Activated naive CD8-positive, alpha-beta T cell treated with anti-CD3 and anti-CD28 coated beads, Interleukin-2, amount 10 ng/mL, durations not matched to agents 7 days and 5 days (primary cell): ENCODE measurements around the gene INPP5J. TPM values are rescaled to one million over a fixed set of nuclear protein-coding genes. Genes with fewer than 3 reads are reported as not detected.
"Not testable (repeated sequence)": the region's sequence is repeated elsewhere in the genome, so short reads cannot be mapped to it uniquely, and the experiment has no call there.

ENCODE experiments used
- ATAC-seq: fragments of 150-1000 bp; cut with Tn5 transposase; one replicate; pipeline ENCODE4 v1.10.0; 2021; ENCODE audit warnings: low read depth, moderate library complexity
- POLR2A ChIA-PET: fragments of 350-600 bp; sonication (Branson Sonifier 250); formaldehyde crosslinking; loops from one replicate; lab custom pipeline; 2021; ENCODE audit warnings: antibody characterized with exemption; lab: Charles Lee
- DNase-seq: peaks from one replicate; pipeline ENCODE4 v3.0.0; 2021
- H3K27ac Mint-ChIP-seq: one replicate; pipeline ENCODE4 v1.8.0; 2022; ENCODE audit warnings: mild to moderate bottlenecking, mixed read lengths
- H3K27me3 Mint-ChIP-seq: one replicate; pipeline ENCODE4 v1.8.0; 2022; ENCODE audit warnings: mild to moderate bottlenecking, moderate library complexity, mixed read lengths
- H3K36me3 Mint-ChIP-seq: one replicate; pipeline ENCODE4 v1.8.0; 2021; ENCODE audit warnings: mild to moderate bottlenecking, mixed read lengths
- H3K4me1 Mint-ChIP-seq: one replicate; pipeline ENCODE4 v1.8.0; 2021; ENCODE audit warnings: mixed read lengths
- H3K4me3 Mint-ChIP-seq: one replicate; pipeline ENCODE4 v1.8.0; 2022; ENCODE audit warnings: mild to moderate bottlenecking, moderate library complexity, mixed read lengths
- H3K9me3 Mint-ChIP-seq: one replicate; pipeline ENCODE4 v1.8.0; 2021; ENCODE audit warnings: mixed read lengths
- total RNA-seq, 2 experiments: library from RNA; stranded (reverse); gene quantifications; one replicate each; pipeline ENCODE4 v1.2.3, GENCODE V29; 2021

INPP5J gene
- total RNA-seq, 2 experiments from 2014 or later, result 0.31 to 0.39 TPM

GRCh38 chr22:31090217-31091085 lies 32.3 kb upstream of the INPP5J start:
- no peaks in the 10 kb centered on the region for H3K4me1 Mint-ChIP-seq
- no peaks in the 10 kb centered on the region for H3K9me3 Mint-ChIP-seq
- ATAC-seq (no peak), DNase-seq (no peak)
- no peak overlapping the region for H3K27ac Mint-ChIP-seq
- H3K36me3 Mint-ChIP-seq, result no peaks in the 10 kb centered on the region
- no peaks in the 10 kb centered on the region for H3K27me3 Mint-ChIP-seq
- POLR2A ChIA-PET, result interaction anchor here (0.6 kb wide), 1 partner anchor 334 kb away, joined by 3 read pairs; no protein-coding TSS in a partner anchor
- H3K4me3 Mint-ChIP-seq, result no peak overlapping the region

GRCh38 chr22:31091106-31091975 lies 31.4 kb upstream of the INPP5J start:
- no peaks in the 10 kb centered on the region for H3K9me3 Mint-ChIP-seq
- DNase-seq (no peak), ATAC-seq (no peak)
- H3K27ac Mint-ChIP-seq, result no peak overlapping the region
- POLR2A ChIA-PET, result no interaction called here
- H3K4me3 Mint-ChIP-seq, result no peak overlapping the region
- H3K4me1 Mint-ChIP-seq, result no peaks in the 10 kb centered on the region
- H3K36me3 Mint-ChIP-seq, result peaks cover 6% of the 10 kb centered on the region
- H3K27me3 Mint-ChIP-seq, result no peaks in the 10 kb centered on the region

GRCh38 chr22:31092161-31092560 lies 30.6 kb upstream of the INPP5J start:
- Mint-ChIP-seq H3K36me3 (peaks cover 6% of the 10 kb centered on the region), H3K4me3 (no peak overlapping the region), H3K9me3 (no peaks in the 10 kb centered on the region), H3K27ac (no peak overlapping the region), H3K27me3 (no peaks in the 10 kb centered on the region), H3K4me1 (no peaks in the 10 kb centered on the region)
- POLR2A ChIA-PET, result no interaction called here
- no peak for DNase-seq
- no peak for ATAC-seq

DNA sequence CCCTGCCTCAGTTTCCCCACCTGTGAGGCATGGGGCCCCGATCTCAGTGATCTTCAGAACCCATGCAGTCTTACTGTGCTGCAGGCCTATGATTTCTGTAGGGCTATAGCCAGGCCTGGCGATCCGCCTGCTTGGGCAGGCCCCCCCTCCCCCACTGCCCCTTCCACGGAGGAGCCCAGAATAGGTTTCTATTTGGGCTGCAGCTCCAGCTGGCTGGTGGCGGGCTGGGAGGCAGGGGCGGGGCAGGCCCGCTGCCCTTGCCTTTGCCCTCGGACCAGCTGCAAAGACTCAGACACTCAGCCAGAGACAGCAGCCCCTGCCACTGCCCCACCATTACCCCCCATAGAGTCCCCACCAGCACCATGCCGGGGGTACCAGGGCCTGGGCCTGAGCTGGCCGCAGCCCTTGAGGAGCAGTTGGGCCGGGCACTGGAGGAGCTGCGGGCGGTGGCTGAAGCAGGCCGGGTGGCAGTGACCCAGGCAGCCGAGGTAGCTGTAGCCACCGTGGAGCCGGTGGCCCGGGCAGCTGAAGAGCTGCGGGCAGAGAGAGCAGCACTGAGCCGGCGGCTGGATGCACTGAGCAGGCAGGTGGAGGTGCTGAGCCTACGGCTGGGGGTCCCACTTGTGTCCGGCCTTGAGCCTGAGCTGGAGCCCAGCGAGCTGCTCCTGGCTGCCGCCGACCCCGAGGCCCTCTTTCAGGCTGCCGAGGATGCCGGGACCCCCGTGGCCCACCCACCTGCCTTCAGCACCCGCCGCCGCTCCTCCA lies 29.5 kb upstream of the INPP5J start:
- ATAC-seq (no peak), DNase-seq (no peak)
- Mint-ChIP-seq H3K27me3 (no peaks in the 10 kb centered on the region), H3K36me3 (peaks cover 6% of the 10 kb centered on the region), H3K4me1 (no peaks in the 10 kb centered on the region), H3K27ac (no peak overlapping the region), H3K4me3 (no peak overlapping the region), H3K9me3 (no peaks in the 10 kb centered on the region)
- POLR2A ChIA-PET, result interaction anchor here (0.6 to 1.3 kb wide), 3 partner anchors 8 to 171 kb away, joined by 3 to 6 read pairs (median 5); partner anchors contain the start of gene SMTN

- Mint-ChIP-seq H3K27me3 (no peaks in the 10 kb centered on the region), H3K9me3 (no peaks in the 10 kb centered on the region), H3K4me3 (no peak overlapping the region), H3K27ac (no peak overlapping the region), H3K36me3 (peaks cover 8% of the 10 kb centered on the region), H3K4me1 (no peaks in the 10 kb centered on the region)
- DNase-seq, result no peak
- POLR2A ChIA-PET, result interaction anchor here (0.6 to 1.3 kb wide), 3 partner anchors 9 to 172 kb away, joined by 3 to 6 read pairs (median 5); partner anchors contain the start of gene SMTN
- no peak for ATAC-seq
Measured at GRCh38 chr22:31094021-31094551, 28.7 kb upstream of the INPP5J start.

GRCh38 chr22:31094741-31095140 lies 28.0 kb upstream of the INPP5J start:
- DNase-seq (no peak), ATAC-seq (no peak)
- H3K4me3 Mint-ChIP-seq, result no peak overlapping the region
- H3K27ac Mint-ChIP-seq, result no peak overlapping the region
- H3K36me3 Mint-ChIP-seq, result peaks cover 8% of the 10 kb centered on the region
- H3K9me3 Mint-ChIP-seq, result no peaks in the 10 kb centered on the region
- POLR2A ChIA-PET, result interaction anchor here (1.3 kb wide), 1 partner anchor 10 kb away, joined by 6 read pairs; no protein-coding TSS in a partner anchor
- no peaks in the 10 kb centered on the region for H3K4me1 Mint-ChIP-seq
- no peaks in the 10 kb centered on the region for H3K27me3 Mint-ChIP-seq

- POLR2A ChIA-PET, result interaction anchor here (0.5 to 1.1 kb wide), 2 partner anchors 11 to 104 kb away, joined by 3 to 4 read pairs; no protein-coding TSS in a partner anchor
- Mint-ChIP-seq H3K9me3 (no peaks in the 10 kb centered on the region), H3K4me3 (no peak overlapping the region), H3K36me3 (peaks cover 12% of the 10 kb centered on the region), H3K27ac (no peak overlapping the region), H3K27me3 (no peaks in the 10 kb centered on the region), H3K4me1 (no peaks in the 10 kb centered on the region)
- DNase-seq, result no peak
- ATAC-seq, result no peak
Measured at GRCh38 chr22:31095637-31096249, 27.0 kb upstream of the INPP5J start.

DNA sequence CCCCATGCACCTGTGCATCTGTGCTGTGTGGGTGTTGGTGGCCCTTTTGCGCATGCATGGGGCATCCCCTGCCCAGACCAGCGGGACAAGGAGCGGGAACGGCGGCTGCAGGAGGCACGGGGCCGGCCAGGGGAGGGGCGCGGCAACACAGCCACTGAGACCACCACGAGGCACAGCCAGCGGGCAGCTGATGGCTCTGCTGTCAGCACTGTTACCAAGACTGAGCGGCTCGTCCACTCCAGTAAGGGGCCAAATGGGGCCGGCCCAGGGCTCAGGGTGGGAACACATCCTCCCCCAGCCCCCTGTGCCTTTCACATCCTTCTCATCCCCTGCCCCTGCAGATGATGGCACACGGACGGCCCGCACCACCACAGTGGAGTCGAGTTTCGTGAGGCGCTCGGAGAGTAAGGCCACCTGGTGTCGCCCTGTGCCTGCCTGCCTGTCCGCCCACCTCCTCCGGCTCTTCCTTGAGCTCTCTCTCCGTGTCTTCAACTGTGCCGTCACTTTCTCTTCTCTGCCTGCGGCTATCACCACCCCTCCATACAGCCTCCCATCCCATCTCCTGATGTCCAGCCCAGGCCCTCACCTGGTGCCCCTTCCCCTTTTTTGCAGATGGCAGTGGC lies 26.0 kb upstream of the INPP5J start:
- Mint-ChIP-seq H3K27ac (no peak overlapping the region), H3K36me3 (peaks cover 12% of the 10 kb centered on the region), H3K9me3 (no peaks in the 10 kb centered on the region), H3K27me3 (no peaks in the 10 kb centered on the region), H3K4me1 (peaks cover under 1% of the 10 kb centered on the region), H3K4me3 (no peak overlapping the region)
- POLR2A ChIA-PET, result no interaction called here
- no peak for ATAC-seq
- no peak for DNase-seq

GRCh38 chr22:31097539-31097938 lies 25.2 kb upstream of the INPP5J start:
- H3K4me3 Mint-ChIP-seq, H3K4me1 Mint-ChIP-seq, DNase-seq, POLR2A ChIA-PET, ATAC-seq, H3K27me3 Mint-ChIP-seq, H3K9me3 Mint-ChIP-seq, H3K27ac Mint-ChIP-seq: not testable (repeated sequence)
- H3K36me3 Mint-ChIP-seq, result peaks cover 14% of the 10 kb centered on the region

GRCh38 chr22:31097941-31098631 lies 24.7 kb upstream of the INPP5J start:
- Mint-ChIP-seq H3K36me3 (peaks cover 14% of the 10 kb centered on the region), H3K4me3 (no peak overlapping the region), H3K4me1 (peaks cover 2% of the 10 kb centered on the region), H3K9me3 (no peaks in the 10 kb centered on the region), H3K27ac (no peak overlapping the region), H3K27me3 (no peaks in the 10 kb centered on the region)
- POLR2A ChIA-PET, result no interaction called here
- no peak for ATAC-seq
- no peak for DNase-seq

GRCh38 chr22:31098632-31099110 lies 24.1 kb upstream of the INPP5J start:
- peaks cover 14% of the 10 kb centered on the region for H3K36me3 Mint-ChIP-seq
- POLR2A ChIA-PET, result no interaction called here
- no peak for DNase-seq
- no peak overlapping the region for H3K4me3 Mint-ChIP-seq
- no peaks in the 10 kb centered on the region for H3K9me3 Mint-ChIP-seq
- no peak for ATAC-seq
- no peak overlapping the region for H3K27ac Mint-ChIP-seq
- H3K4me1 Mint-ChIP-seq, result peaks cover 2% of the 10 kb centered on the region
- no peaks in the 10 kb centered on the region for H3K27me3 Mint-ChIP-seq
